Suprapubic skin (tissue), 4 donors: ENCODE results near the gene TOMM7. TPM values are rescaled to one million over a fixed set of nuclear protein-coding genes. Genes with fewer than 3 reads are reported as not detected.

ENCODE experiments used
- DNase-seq, 2 donors: peaks; one replicate each; pipeline ENCODE4 v3.0.0-alpha.2; 2019; ENCODE audit warnings: low spot score in 2 of 2
- H3K27ac ChIP-seq: fragments of 200-600 bp; sonication (generic); one replicate; pipeline ENCODE4 v1.5.1; 2019
- H3K27me3 ChIP-seq: fragments of 200-600 bp; sonication (generic); one replicate; pipeline ENCODE4 v1.5.1; 2019
- H3K36me3 ChIP-seq: fragments of 200-600 bp; sonication (generic); one replicate; pipeline ENCODE4 v1.5.1; 2019
- H3K4me1 ChIP-seq: fragments of 200-600 bp; sonication (generic); one replicate; pipeline ENCODE4 v1.5.1; 2019
- H3K4me3 ChIP-seq: fragments of 200-600 bp; sonication (generic); one replicate; pipeline ENCODE4 v1.5.1; 2019; ENCODE audit warnings: mild to moderate bottlenecking
- H3K9me3 ChIP-seq: fragments of 200-600 bp; sonication (generic); one replicate; pipeline ENCODE4 v1.5.1; 2019
- EP300 ChIP-seq: sonication (generic); formaldehyde crosslinking; IDR thresholded peaks from one replicate; pipeline ENCODE4 v1.6.1; 2017; ENCODE audit warnings: antibody characterized with exemption
- POLR2A ChIP-seq, 2 donors: fragments of 450-650 bp; IDR thresholded peaks; one replicate each; pipeline ENCODE4 v1.6.1; 2017; ENCODE audit warnings: antibody characterized with exemption in 2 of 2, mild to moderate bottlenecking in 2 of 2, moderate library complexity in 2 of 2
- POLR2AphosphoS5 ChIP-seq, 3 donors: sonication (generic); formaldehyde crosslinking; IDR thresholded peaks; one replicate each; pipeline ENCODE4 v1.6.1; 2017; ENCODE audit warnings: antibody characterized with exemption in 3 of 3
- WGBS: methylation state at CpG from one replicate; pipeline ENCODE4 v1.1.5; 2018; 5-methylcytosine and 5-hydroxymethylcytosine counted together
- total RNA-seq, 4 donors: library from RNA; depleted of rRNA; stranded (reverse); fragments of >200 nt; gene quantifications; one replicate each; pipeline ENCODE4 v1.1.0, GENCODE V29; 2016
- TF ChIP-seq, protein P1 (sequence below), 2 donors: fragments of 200-600 bp in 1 of 2; fragments of 450-650 bp in 1 of 2; sonication (generic) in 1 of 2; IDR thresholded peaks; one replicate each; pipeline ENCODE4 v1.5.1; 2016 to 2019; ENCODE audit warnings: antibody characterized with exemption in 2 of 2, mild to moderate bottlenecking in 1 of 2, moderate library complexity in 1 of 2

Gene TOMM7
- total RNA-seq, 4 donors from 2014 or later: 116 to 218 (median 149) TPM

DNA sequence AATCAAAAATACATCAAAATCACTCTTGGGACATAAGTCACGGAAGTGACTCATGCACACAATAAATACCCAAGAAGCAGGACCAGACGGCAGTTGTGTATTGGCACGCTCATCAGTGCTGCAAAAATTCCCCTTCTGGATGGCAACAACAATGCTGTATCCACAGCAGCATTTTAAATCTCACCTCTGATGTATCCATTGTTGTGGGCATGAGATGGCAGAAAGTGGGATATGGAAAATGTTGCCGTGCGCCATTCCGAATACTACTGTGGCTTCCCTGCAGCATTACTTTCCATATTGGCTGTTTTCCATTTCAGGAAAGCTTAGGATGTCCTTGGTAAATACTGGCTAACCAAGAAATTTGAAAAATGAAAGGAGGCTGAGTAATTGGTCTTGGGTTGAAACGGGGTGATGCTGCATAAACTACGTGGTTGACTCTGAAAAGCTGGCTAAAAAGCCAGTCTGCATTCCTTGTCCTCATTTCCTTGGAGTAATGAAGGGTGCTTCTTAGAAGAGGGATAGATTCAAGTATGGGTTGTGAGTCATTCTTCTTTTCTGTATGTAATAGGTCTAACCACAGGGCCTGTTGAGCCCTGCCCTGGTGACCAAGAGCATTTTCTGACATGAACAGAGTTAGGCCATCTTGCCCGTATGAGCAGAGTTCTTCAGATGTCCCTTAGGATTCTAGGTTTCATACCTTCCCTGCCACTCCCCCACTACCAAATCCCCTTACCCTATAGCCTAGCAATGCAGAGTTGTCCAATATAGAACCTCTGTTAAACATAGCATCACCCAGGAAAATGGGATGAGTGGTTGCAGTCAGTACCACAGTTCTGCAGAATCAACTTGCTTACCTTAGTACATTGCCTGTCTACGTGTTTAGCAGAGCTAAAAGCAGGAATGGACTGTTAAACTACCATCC is 36.3 kb upstream of the TOMM7 start:
- Histone ChIP-seq H3K27me3 (no peaks in the 10 kb centered on the region), H3K9me3 (no peaks in the 10 kb centered on the region), H3K27ac (peak overlapping the region; percentile 22), H3K4me3 (no peak overlapping the region), H3K36me3 (no peaks in the 10 kb centered on the region), H3K4me1 (peaks cover 44% of the 10 kb centered on the region)
- DNase-seq: no peak
- WGBS: 53% methylated on average over 10 of the region's 10 CpGs
- no peak for TF ChIP-seq POLR2A (IDR thresholded peaks at IDR 0.05)
- TF ChIP-seq EP300: no peak
- TF ChIP-seq, protein P1, sequence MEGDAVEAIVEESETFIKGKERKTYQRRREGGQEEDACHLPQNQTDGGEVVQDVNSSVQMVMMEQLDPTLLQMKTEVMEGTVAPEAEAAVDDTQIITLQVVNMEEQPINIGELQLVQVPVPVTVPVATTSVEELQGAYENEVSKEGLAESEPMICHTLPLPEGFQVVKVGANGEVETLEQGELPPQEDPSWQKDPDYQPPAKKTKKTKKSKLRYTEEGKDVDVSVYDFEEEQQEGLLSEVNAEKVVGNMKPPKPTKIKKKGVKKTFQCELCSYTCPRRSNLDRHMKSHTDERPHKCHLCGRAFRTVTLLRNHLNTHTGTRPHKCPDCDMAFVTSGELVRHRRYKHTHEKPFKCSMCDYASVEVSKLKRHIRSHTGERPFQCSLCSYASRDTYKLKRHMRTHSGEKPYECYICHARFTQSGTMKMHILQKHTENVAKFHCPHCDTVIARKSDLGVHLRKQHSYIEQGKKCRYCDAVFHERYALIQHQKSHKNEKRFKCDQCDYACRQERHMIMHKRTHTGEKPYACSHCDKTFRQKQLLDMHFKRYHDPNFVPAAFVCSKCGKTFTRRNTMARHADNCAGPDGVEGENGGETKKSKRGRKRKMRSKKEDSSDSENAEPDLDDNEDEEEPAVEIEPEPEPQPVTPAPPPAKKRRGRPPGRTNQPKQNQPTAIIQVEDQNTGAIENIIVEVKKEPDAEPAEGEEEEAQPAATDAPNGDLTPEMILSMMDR (IDR thresholded peaks at IDR 0.05): no peak
- no peak for TF ChIP-seq POLR2AphosphoS5 (IDR thresholded peaks at IDR 0.05)

DNA sequence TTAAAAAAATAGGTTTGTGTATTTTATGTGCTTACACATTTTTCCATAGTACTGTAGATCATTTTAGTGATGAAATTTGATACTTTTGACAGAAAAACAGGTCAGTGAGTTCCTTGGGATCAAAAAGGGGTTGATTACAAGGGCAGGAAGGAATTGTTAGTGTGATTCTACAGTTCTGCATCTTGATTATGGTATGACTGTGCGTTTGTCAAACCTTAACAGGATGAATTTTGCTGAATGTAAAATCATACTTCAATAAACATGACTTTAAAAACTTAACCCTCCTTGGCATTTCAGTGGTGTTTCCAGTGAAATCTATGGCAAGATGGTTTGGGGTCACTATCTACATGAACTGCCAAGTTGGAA is 35.6 kb upstream of the TOMM7 start:
- no peaks in the 10 kb centered on the region for H3K9me3 ChIP-seq
- H3K36me3 ChIP-seq: no peaks in the 10 kb centered on the region
- H3K27me3 ChIP-seq: no peaks in the 10 kb centered on the region
- 58% methylated on average over 1 of the region's 1 CpG for WGBS
- H3K27ac ChIP-seq: peak overlapping the region; percentile 22
- H3K4me3 ChIP-seq: no peak overlapping the region
- H3K4me1 ChIP-seq: peaks cover 41% of the 10 kb centered on the region
- no peak for DNase-seq
- TF ChIP-seq EP300: no peak
- TF ChIP-seq, protein P1 (IDR thresholded peaks at IDR 0.05): no peak
- TF ChIP-seq POLR2A (IDR thresholded peaks at IDR 0.05): no peak
- no peak for TF ChIP-seq POLR2AphosphoS5 (IDR thresholded peaks at IDR 0.05)

DNA sequence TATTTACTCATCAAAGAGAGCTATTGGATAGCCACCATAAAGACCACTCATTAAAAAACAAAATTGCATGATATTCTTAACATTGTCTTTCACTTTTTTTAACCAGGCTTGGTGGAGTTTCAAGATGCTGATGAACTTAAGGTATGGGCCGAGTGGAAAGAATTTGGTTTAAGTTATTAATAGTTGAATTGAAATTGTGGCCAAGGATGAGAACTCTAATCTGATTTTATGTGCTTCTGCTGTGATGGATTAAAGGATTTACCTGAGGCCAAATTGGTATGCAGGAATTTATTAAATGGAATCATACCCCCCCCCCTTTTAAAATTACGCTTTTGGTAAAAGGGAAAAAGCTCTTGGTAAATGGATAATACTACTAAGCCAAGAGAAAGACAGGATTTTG is 33.8 kb upstream of the TOMM7 start:
- Histone ChIP-seq H3K4me1 (peaks cover 41% of the 10 kb centered on the region), H3K36me3 (no peaks in the 10 kb centered on the region), H3K9me3 (no peaks in the 10 kb centered on the region), H3K27ac (peak overlapping the region; percentile 95), H3K4me3 (no peak overlapping the region), H3K27me3 (no peaks in the 10 kb centered on the region)
- 48% methylated on average over 2 of the region's 2 CpGs for WGBS
- DNase-seq: no peak
- TF ChIP-seq, protein P1 (IDR thresholded peaks at IDR 0.05): no peak
- no peak for TF ChIP-seq POLR2AphosphoS5 (IDR thresholded peaks at IDR 0.05)
- no peak for TF ChIP-seq EP300
- TF ChIP-seq POLR2A (IDR thresholded peaks at IDR 0.05): no peak

DNA sequence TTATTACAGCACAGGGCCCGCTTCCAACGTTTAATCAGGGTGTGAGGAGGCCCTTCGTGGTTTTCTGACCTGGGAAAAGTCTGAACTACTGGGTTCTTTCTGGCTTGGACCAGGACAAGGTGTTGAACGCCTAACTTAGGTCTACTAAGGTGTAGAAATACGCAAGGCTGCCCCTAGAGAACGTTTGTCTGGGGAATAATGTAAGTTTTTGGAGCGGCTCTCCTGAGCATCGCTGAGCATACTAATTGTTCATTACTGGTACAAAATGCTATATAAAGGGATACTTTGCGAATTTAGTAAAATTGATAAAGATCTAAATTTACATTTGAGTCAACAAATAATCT is 32.4 kb upstream of the TOMM7 start:
- WGBS: 29% methylated on average over 9 of the region's 9 CpGs
- Histone ChIP-seq H3K4me1 (peaks cover 38% of the 10 kb centered on the region), H3K9me3 (no peaks in the 10 kb centered on the region), H3K27me3 (no peaks in the 10 kb centered on the region), H3K27ac (peak overlapping the region; percentile 95), H3K4me3 (peak overlapping the region; percentile 77), H3K36me3 (no peaks in the 10 kb centered on the region)
- DNase-seq: no peak
- TF ChIP-seq EP300 (no peak), POLR2AphosphoS5 (IDR thresholded peaks at IDR 0.05) (peak in 1 of 3 donors; percentile 12)

DNA sequence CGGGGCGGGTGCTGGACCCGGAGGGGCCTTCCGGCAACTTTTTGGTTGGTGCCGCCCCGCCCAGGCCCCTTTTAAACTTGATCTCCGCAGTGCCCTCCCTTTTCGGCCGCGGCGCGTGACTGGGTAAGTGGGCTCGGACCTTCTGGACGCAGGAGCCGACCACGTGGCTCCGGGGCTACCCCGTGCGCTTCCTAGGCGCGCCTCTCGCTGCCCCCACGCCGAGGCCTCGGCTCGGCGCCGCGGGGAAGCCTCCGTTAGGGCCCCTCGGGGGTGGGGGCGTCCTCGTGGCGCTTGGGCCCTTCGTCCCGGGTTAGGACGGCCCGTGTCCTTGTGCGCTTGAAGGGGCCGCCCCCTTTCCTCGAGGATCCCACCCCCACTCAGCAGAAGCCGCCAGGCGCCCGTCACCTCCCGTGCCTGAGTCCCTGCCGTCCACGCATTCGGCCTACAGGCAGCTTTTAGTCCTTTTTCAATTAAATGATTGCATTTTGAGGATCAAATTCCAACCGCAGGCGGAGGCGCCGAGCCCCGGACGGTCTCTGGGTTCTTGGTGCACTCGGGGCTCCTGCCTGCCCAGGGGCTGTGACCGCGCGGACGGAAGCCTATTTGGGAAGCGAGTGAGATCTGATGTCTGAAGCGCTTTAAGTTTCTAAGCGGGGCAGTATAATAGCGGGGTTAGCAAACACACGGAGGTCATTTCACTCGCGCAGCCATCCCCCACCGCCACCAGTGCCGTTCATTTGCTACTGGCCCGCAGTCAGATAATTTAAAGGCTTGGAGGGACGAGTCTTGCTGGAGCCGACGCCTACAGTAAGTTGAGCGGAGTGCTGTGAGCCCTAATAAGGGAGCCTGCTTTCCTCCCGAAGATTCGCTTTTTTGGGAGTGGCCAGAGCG is 31.8 kb upstream of the TOMM7 start:
- no peaks in the 10 kb centered on the region for H3K36me3 ChIP-seq
- TF ChIP-seq, protein P1 (IDR thresholded peaks at IDR 0.05): no peak
- TF ChIP-seq POLR2AphosphoS5 (IDR thresholded peaks at IDR 0.05) (peak in 2 of 3 donors; percentile 13 to 80), POLR2A (IDR thresholded peaks at IDR 0.05) (peak; percentile 48 to 70)
- H3K4me3 ChIP-seq: peak overlapping the region; percentile 77
- peaks cover 32% of the 10 kb centered on the region for H3K4me1 ChIP-seq
- 0% methylated on average over 26 of the region's 76 CpGs for WGBS
- no peaks in the 10 kb centered on the region for H3K9me3 ChIP-seq
- peak overlapping the region; percentile 95 for H3K27ac ChIP-seq
- DNase-seq: peak; percentile 94 to 95
- no peaks in the 10 kb centered on the region for H3K27me3 ChIP-seq
